Measurements from ENCODE around the gene PRKCD.

DNA sequence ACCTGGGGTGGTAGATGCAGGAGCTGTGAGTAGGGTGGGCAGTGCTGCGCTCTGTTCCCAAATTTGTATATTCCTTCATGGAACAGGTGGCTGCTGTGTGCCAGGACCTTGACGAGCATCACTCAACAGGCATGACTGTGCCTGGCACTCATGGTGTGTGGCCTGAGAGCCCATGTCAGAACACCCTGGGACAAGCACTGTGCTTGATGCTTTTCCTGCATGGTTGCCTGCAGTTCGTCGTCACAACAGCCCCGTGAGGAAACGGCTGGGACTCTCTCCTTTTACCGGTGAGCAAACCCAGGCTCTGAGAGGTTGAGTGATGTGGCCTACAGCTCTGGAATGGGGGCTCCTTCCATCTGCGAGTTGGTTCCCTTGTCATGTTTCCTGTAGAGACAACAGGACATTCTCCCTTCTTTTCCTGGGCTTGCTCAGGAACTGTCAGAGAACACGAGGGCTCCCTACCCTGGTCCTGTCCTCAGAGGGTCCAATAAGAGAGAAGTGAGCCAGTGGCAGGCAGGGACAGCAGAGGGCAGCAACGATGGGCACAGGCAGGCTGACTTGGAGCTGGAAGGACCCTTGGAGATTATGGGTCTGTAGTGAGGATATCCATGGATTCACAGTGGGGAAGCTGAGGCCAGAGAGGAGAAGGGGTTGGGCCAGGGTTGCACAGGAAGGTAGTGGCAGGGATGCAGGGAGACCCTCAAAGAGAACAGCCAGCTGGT, 37.4 kb downstream of the PRKCD start:
- TF ChIP-seq, protein P1, sequence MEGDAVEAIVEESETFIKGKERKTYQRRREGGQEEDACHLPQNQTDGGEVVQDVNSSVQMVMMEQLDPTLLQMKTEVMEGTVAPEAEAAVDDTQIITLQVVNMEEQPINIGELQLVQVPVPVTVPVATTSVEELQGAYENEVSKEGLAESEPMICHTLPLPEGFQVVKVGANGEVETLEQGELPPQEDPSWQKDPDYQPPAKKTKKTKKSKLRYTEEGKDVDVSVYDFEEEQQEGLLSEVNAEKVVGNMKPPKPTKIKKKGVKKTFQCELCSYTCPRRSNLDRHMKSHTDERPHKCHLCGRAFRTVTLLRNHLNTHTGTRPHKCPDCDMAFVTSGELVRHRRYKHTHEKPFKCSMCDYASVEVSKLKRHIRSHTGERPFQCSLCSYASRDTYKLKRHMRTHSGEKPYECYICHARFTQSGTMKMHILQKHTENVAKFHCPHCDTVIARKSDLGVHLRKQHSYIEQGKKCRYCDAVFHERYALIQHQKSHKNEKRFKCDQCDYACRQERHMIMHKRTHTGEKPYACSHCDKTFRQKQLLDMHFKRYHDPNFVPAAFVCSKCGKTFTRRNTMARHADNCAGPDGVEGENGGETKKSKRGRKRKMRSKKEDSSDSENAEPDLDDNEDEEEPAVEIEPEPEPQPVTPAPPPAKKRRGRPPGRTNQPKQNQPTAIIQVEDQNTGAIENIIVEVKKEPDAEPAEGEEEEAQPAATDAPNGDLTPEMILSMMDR (IDR thresholded peaks at IDR 0.05): no peak
- TF ChIP-seq POLR2A (IDR thresholded peaks at IDR 0.05): no peak

Measured in sigmoid colon (tissue), 3 donors.